ENCODE measurements around the gene NRXN3. TPM values are rescaled to one million over a fixed set of nuclear protein-coding genes. Genes with fewer than 3 reads are reported as not detected.
"Not testable (repeated sequence)": the region's sequence is repeated elsewhere in the genome, so short reads cannot be mapped to it uniquely, and the experiment has no call there.

The NRXN3 gene
- total RNA-seq, 1 donor = under 0.01 TPM

DNA sequence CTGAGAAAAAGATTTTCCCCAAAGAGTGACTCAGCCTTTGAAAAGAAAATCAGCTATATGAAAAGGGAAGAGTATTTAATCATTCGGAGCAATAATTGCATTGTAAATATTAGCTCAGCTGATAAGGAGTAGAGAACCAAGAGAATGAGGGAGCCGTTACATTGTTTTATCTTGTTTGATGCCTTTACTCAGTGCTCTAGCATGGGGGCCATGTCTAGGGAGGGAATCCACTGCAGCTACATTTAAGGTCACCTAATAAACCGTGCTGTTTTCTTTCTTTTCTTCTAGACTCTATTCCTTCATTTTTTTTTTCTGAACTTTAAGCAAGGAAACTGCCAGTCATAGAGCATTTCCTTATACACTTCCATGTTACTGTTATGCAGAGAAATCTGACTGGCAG lies 1594.2 kb downstream of the NRXN3 start:
- Histone ChIP-seq H3K9me3 (ENCODE audit: low read depth, low read length) (no peaks in the 10 kb centered on the region), H3K4me3 (ENCODE audit: low read length) (no peak overlapping the region), H3K27me3 (ENCODE audit: insufficient read depth, low read length) (no peaks in the 10 kb centered on the region), H3K4me1 (ENCODE audit: insufficient read depth, low read length) (no peaks in the 10 kb centered on the region)

DNA sequence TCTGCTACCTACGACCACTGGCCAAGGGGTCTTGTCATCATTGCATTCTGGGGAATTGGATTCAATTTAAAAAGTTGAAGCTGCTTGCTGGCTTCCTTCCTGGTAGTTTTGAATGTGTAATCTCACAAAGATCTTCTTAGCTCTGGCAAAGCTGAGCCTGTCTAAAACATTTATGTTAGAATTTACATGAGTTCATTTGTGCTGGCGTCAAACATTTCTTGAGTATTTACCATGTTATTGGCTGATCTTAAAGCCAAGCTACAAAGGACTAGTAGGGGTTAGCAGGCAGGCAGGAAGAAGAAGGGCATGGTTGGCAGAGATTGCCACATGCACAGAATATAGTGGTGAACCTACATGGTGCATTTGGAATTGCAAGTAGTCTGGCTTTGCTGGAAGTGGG lies 1596.3 kb downstream of the NRXN3 start:
- no peaks in the 10 kb centered on the region for H3K27me3 ChIP-seq (ENCODE audit: insufficient read depth, low read length)
- H3K4me1 ChIP-seq (ENCODE audit: insufficient read depth, low read length) = no peaks in the 10 kb centered on the region
- no peak overlapping the region for H3K4me3 ChIP-seq (ENCODE audit: low read length)
- H3K9me3 ChIP-seq (ENCODE audit: low read depth, low read length) = no peaks in the 10 kb centered on the region

DNA sequence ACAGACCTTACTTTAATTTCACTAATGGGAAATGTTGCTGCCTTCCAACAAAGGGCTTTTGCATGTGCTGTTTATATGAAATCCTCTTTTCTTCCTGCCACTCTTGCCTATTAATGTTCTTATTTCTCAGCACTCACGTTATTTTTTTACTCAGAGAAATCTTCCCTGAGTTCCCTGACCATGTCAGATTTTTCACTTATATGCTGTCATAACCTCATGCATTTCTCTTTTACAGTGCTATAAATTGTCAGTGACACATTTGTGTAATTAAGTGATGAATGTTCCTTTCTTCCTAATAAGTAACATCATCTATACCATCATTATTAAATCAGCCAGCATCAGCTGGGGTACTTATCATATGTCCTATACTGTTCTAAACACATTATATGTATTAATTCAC lies 1597.1 kb downstream of the NRXN3 start:
- no peaks in the 10 kb centered on the region for H3K9me3 ChIP-seq (ENCODE audit: low read depth, low read length)
- H3K27me3 ChIP-seq (ENCODE audit: insufficient read depth, low read length) = no peaks in the 10 kb centered on the region
- H3K4me1 ChIP-seq (ENCODE audit: insufficient read depth, low read length) = no peaks in the 10 kb centered on the region
- no peak overlapping the region for H3K4me3 ChIP-seq (ENCODE audit: low read length)

DNA sequence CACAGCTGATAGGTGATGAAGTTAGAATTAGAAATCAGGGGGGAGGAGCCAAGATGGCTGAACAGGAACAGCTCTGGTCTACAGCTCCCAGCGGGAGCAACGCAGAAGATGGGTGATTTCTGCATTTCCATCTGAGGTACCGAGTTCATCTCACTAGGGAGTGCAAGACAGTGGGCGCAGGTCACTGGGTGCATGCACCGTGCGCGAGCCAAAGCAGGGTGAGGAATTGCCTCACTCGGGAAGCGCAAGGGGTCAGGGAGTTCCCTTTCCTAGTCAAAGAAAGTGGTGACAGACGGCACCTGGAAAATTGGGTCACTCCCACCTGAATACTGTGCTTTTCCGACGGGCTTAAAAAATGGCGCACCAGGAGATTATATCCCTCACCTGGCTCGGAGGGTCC lies 1597.5 kb downstream of the NRXN3 start:
- H3K9me3 ChIP-seq (ENCODE audit: low read depth, low read length); H3K4me1 ChIP-seq (ENCODE audit: insufficient read depth, low read length); H3K27me3 ChIP-seq (ENCODE audit: insufficient read depth, low read length); H3K4me3 ChIP-seq (ENCODE audit: low read length): not testable (repeated sequence)

GRCh38 chr14:79781882-79782281 lies 1611.7 kb downstream of the NRXN3 start:
- no peaks in the 10 kb centered on the region for H3K9me3 ChIP-seq (ENCODE audit: low read depth, low read length)
- H3K4me1 ChIP-seq (ENCODE audit: insufficient read depth, low read length) = no peaks in the 10 kb centered on the region
- no peaks in the 10 kb centered on the region for H3K27me3 ChIP-seq (ENCODE audit: insufficient read depth, low read length)
- no peak overlapping the region for H3K4me3 ChIP-seq (ENCODE audit: low read length)

DNA sequence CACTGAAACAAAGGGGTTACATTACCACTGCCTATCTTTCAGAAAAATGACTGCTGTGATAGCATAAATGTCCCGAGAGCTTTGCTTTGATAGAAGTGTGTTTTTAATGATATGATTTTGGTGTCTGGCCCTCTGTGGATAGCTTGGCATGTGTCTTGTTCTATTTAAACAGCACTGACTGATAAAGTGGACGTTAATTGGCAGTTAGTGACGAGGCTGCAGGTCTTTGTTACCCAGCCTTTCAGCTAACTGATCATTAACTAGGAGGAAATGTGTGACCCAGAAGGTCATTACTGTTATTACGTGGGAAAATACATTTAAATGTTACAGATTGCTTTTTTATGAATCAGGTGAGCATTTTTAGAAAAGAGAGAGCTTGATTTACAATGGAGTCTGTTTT lies 1612.9 kb downstream of the NRXN3 start:
- no peaks in the 10 kb centered on the region for H3K4me1 ChIP-seq (ENCODE audit: insufficient read depth, low read length)
- no peaks in the 10 kb centered on the region for H3K9me3 ChIP-seq (ENCODE audit: low read depth, low read length)
- no peak overlapping the region for H3K4me3 ChIP-seq (ENCODE audit: low read length)
- H3K27me3 ChIP-seq (ENCODE audit: insufficient read depth, low read length) = no peaks in the 10 kb centered on the region

DNA sequence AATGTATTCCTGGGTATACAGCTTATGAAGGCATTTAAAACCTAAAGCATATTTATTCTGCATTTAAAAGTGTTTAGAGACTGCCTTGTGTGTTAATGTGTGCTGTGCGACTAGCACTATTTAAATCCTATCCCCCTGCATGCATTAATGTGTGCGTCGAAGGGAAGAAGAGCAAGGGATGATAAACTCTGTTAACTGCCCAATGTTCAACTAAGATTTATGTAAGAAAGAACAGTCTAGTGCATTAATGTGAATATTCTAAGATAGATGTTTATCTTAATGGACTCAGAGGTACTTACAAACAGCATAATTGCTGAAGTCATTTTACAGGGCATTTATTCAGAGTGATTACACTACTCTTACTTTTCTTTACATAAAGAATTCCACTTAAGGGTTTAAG lies 1616.3 kb downstream of the NRXN3 start:
- no peaks in the 10 kb centered on the region for H3K27me3 ChIP-seq (ENCODE audit: insufficient read depth, low read length)
- H3K4me3 ChIP-seq (ENCODE audit: low read length) = no peak overlapping the region
- no peaks in the 10 kb centered on the region for H3K4me1 ChIP-seq (ENCODE audit: insufficient read depth, low read length)
- no peaks in the 10 kb centered on the region for H3K9me3 ChIP-seq (ENCODE audit: low read depth, low read length)

- no peaks in the 10 kb centered on the region for H3K9me3 ChIP-seq (ENCODE audit: low read depth, low read length)
- H3K27me3 ChIP-seq (ENCODE audit: insufficient read depth, low read length) = no peaks in the 10 kb centered on the region
- H3K4me1 ChIP-seq (ENCODE audit: insufficient read depth, low read length) = no peaks in the 10 kb centered on the region
- no peak overlapping the region for H3K4me3 ChIP-seq (ENCODE audit: low read length)
Observed at GRCh38 chr14:79788346-79788745, 1618.2 kb downstream of the NRXN3 start.

DNA sequence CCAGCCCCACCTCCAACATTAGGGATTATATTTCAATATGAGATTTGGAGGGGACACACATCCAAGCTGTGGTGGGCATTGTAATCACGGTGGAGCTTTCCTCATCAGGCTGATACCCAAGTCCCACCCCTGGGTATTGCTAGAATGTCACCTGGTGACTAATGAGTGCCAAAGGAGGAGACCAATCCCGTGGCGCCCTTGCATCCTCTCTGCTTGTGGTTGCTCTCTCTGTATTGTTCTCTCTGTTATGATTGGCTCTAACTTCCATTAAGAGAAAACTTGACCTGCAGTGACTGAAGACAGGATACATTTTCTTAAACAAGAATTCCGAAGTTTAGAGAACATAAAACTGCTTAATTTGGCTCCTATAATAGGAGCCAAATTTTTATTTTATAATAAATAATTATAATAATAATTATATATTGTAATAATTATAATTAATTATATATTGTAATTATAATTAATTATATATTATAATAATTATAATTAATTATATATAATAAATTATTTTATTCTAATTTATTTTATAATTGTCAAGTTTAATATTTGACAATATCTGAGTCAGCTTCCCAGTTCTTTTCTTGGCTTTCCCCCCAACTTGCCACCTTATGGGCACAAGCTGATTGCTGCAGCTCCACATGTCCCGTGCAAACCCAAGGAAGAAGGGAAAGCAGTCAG lies 1621.0 kb downstream of the NRXN3 start:
- H3K27me3 ChIP-seq (ENCODE audit: insufficient read depth, low read length) = no peaks in the 10 kb centered on the region
- H3K4me1 ChIP-seq (ENCODE audit: insufficient read depth, low read length) = no peaks in the 10 kb centered on the region
- no peak overlapping the region for H3K4me3 ChIP-seq (ENCODE audit: low read length)
- H3K9me3 ChIP-seq (ENCODE audit: low read depth, low read length) = no peaks in the 10 kb centered on the region

DNA sequence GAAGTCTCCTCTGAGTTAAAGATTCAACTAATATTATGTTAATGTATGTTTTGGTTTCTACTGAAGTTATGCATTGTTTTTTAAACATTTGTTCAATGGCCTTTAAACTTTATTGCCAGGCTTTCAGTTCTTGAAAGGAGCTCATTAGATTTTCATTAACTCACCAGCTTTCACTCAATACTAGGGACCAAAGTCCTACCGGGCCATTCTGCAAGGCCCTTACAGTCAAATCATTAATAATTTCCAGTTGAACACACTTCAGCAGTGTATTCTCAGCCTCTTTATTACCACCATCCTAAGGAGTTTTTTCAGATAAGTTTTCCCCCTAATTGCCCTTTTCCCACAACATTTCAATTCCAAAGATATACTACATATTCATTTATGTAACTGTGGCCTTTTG lies 1631.9 kb downstream of the NRXN3 start:
- H3K27me3 ChIP-seq (ENCODE audit: insufficient read depth, low read length) = no peaks in the 10 kb centered on the region
- no peaks in the 10 kb centered on the region for H3K4me1 ChIP-seq (ENCODE audit: insufficient read depth, low read length)
- H3K4me3 ChIP-seq (ENCODE audit: low read length) = no peak overlapping the region

DNA sequence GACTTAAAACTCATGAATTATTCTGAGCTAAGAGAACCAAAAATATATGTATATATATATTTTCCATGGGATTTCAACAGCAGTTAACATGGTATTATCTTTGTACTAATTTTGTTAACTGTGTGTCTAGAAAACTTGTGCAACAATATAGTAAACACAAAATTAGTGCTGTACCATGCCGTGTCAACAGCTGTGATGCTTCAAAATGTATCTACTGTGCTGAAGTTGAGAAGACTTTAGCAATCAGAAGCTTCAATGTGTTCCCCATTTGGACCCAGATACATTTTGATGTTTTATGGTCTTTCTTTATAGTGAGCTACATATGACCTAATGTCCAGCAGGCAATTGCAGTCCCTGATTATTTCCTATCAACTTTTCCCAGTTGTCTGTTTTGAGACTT lies 1635.5 kb downstream of the NRXN3 start:
- H3K27me3 ChIP-seq (ENCODE audit: insufficient read depth, low read length) = no peaks in the 10 kb centered on the region
- H3K4me1 ChIP-seq (ENCODE audit: insufficient read depth, low read length) = no peaks in the 10 kb centered on the region
- H3K4me3 ChIP-seq (ENCODE audit: low read length) = no peak overlapping the region
- H3K9me3 ChIP-seq (ENCODE audit: low read depth, low read length) = no peaks in the 10 kb centered on the region

More for the DNA sequence above, 1631.9 kb downstream of the NRXN3 start:
- H3K9me3 ChIP-seq (ENCODE audit: low read depth, low read length) = no peaks in the 10 kb centered on the region

DNA sequence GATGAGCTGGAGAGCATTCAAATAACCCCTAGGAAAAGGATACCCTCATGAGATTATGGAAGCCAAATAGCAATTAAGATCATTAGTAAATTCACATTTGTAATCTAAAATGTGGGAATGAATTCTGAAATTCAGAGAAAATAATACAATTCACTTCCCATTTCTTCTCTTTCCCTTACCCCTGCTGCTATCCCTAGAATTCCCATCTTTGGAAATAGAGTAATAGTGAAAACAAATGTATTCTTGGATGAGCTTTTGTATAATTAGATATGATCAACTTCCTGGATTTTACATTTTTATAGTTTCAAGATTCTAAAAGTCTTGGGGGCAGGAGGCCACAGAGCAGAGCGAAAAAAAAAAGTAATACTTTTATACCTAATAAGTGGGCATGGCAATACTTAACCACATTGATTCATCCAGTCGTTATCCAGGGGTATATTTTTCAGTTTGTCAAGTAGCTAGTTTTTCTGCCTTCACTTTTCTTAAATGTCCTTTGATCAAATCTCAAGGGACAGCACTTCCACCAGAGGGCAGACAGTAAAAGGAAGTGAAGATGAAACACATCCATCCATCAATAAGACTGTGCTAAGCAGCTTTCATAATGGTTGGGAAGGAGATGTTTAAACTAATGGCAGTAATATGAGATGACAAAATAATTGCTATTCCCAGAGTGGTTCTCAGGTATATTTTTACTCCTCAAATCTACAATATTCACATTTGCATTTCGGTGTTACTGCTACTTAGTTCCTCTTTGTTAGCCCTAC lies 1639.9 kb downstream of the NRXN3 start:
- H3K9me3 ChIP-seq (ENCODE audit: low read depth, low read length) = no peaks in the 10 kb centered on the region
- H3K4me3 ChIP-seq (ENCODE audit: low read length) = no peak overlapping the region
- no peaks in the 10 kb centered on the region for H3K27me3 ChIP-seq (ENCODE audit: insufficient read depth, low read length)
- no peaks in the 10 kb centered on the region for H3K4me1 ChIP-seq (ENCODE audit: insufficient read depth, low read length)

DNA sequence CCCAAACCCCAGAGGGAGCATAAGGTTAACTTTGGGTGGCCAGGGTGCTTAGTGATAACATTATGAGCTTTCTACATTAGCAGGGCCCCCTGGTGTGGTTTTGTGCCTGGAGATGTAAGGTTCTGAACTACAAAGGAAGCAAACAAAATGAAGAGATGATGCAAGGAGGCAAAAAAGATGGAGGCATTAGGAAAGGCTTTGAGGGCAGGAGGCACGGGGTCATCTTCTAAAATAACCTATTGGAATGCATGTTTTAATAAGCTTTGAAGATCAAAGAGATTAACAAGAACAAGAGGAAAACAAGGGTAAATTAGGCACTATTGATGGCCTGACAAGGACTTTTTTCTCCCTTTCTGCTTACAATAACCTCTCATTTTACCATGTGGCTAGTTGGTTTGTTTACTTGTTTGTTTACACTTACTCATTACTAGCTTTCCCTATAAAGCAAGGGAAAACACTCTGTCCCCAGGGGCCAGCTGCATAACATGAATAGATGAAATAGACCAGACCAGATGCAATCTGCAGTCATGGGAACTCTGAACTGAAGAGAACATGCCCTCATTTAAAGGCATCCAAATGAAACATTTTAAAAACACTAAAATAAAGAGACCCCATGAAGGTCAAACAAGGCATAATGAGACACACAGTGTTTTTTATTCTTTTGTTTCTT lies 1650.8 kb downstream of the NRXN3 start:
- Histone ChIP-seq H3K4me1 (ENCODE audit: insufficient read depth, low read length) (no peaks in the 10 kb centered on the region), H3K27me3 (ENCODE audit: insufficient read depth, low read length) (no peaks in the 10 kb centered on the region), H3K9me3 (ENCODE audit: low read depth, low read length) (no peaks in the 10 kb centered on the region), H3K4me3 (ENCODE audit: low read length) (no peak overlapping the region)

- H3K4me1 ChIP-seq (ENCODE audit: insufficient read depth, low read length) = no peaks in the 10 kb centered on the region
- H3K27me3 ChIP-seq (ENCODE audit: insufficient read depth, low read length) = no peaks in the 10 kb centered on the region
- no peak overlapping the region for H3K4me3 ChIP-seq (ENCODE audit: low read length)
- no peaks in the 10 kb centered on the region for H3K9me3 ChIP-seq (ENCODE audit: low read depth, low read length)
Observed at GRCh38 chr14:79822034-79822433, 1651.9 kb downstream of the NRXN3 start.

- H3K4me3 ChIP-seq (ENCODE audit: low read length) = no peak overlapping the region
- H3K27me3 ChIP-seq (ENCODE audit: insufficient read depth, low read length) = no peaks in the 10 kb centered on the region
- H3K4me1 ChIP-seq (ENCODE audit: insufficient read depth, low read length) = no peaks in the 10 kb centered on the region
- no peaks in the 10 kb centered on the region for H3K9me3 ChIP-seq (ENCODE audit: low read depth, low read length)
Observed at GRCh38 chr14:79825046-79825521, 1654.9 kb downstream of the NRXN3 start.
